Esophagus muscularis mucosa (tissue), 4 donors: ENCODE results near the gene VGLL4.

Experiments used
- CTCF ChIP-seq, 3 experiments: fragments of 200-600 bp in 2 of 3; fragments of 450-650 bp in 1 of 3; sonication (generic) in 2 of 3; IDR thresholded peaks; one replicate each; pipeline ENCODE4 v1.5.1; 2017 to 2019; ENCODE audit warnings: antibody characterized with exemption in 3 of 3, mild to moderate bottlenecking in 2 of 3, moderate library complexity in 1 of 3
- EP300 ChIP-seq: sonication (generic); formaldehyde crosslinking; IDR thresholded peaks from one replicate; pipeline ENCODE4 v1.6.1; 2017; ENCODE audit warnings: antibody characterized with exemption
- POLR2A ChIP-seq: fragments of 450-650 bp; IDR thresholded peaks from one replicate; pipeline ENCODE4 v1.6.1; 2017; ENCODE audit warnings: antibody characterized with exemption, moderate library complexity, mild to moderate bottlenecking, low read depth
- POLR2AphosphoS5 ChIP-seq, 2 donors: sonication (generic); formaldehyde crosslinking; IDR thresholded peaks; one replicate each; pipeline ENCODE4 v1.6.1; 2017; ENCODE audit warnings: antibody characterized with exemption in 2 of 2

GRCh38 chr3:11554236-11554610, 89.5 kb downstream of the VGLL4 start:
- TF ChIP-seq CTCF (IDR thresholded peaks at IDR 0.05) (no peak), POLR2A (no peak), POLR2AphosphoS5 (IDR thresholded peaks at IDR 0.05) (no peak), EP300 (no peak)
